NCI-H2029 (cell line): Measurements from ENCODE around the gene BANP.

Experiments used
- DNase-seq: peaks from one replicate; lab custom pipeline; 2025; lab: John Stamatoyannopoulos, UW

The BANP gene

DNA sequence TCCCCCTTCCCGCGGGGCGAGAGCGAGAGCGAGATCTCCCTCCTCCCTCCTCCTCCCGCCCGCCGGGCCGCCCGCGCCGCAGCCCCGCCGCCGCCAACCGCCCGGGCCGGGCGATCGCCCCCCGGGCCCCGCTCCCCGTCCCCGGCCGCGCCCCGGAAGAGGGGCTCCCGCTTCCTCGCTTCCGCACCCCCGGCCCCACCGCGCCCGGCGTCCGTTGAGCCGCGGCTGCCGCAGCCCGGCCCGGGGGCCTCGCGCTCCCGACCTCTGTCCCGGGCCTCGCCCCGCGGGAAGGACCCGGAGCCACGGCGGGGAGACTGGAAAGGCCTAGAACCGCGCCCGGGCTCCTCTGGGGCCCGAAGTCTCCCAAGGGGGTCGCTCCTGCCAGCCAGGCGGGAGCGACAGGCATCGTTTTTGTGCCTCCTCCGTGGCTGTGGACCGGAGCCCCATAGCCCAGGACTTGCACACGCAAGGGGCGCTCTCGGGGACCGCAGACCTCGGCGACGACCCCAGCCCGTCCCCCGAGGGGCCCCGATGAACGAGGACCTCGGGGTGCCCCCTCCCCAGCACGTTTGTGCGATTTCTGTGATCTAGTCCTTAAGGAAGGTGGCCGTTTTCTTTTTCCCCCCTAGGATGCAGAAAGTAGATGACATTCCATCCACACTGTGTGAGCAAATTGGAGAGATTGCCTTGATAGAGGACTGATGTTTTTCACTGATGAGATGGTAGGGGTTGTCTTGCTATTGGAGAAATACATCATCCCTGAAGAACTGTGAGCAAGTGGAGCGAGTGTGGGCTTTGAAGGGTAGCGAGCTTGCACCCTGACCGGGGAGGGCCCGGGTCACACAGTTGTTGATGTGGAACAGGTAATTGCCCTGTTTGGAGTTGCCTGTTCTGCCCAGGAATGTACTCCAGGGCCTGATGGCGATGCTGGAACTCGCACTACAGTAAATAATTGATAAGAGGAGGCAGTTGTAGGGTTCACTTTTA, 611 bp downstream of the BANP start:
- no peak for DNase-seq

GRCh38 chr16:87952751-87953150, 1.5 kb downstream of the BANP start:
- DNase-seq: no peak

GRCh38 chr16:87953308-87954215, 2.3 kb downstream of the BANP start:
- no peak for DNase-seq

GRCh38 chr16:87954361-87954760, 3.1 kb downstream of the BANP start:
- no peak for DNase-seq

DNA sequence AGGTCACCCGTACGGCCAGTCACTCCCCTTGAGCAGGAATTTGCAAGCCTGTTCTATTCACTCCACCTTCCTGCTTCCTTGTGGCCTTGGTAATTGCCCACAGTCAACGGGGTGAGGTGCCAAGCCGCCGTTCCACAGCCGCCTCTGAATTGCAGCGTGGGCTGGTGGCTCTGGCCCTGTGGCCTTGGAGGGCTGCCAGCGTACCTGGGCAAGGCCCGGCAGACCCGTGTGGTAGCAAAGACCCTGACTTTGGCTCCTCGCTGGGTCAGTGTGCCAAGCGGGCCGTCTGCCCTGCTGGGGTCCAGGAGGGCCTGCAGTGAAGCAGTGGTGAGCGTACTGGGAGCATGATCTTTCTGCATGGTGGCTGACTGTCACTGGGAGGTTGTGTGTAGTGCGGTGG, 3.6 kb downstream of the BANP start:
- DNase-seq: no peak

GRCh38 chr16:87955302-87956097, 4.3 kb downstream of the BANP start:
- no peak for DNase-seq

- DNase-seq: no peak
Measured at GRCh38 chr16:87956098-87956364, 4.8 kb downstream of the BANP start.

GRCh38 chr16:87956365-87957231, 5.4 kb downstream of the BANP start:
- DNase-seq: no peak

DNA sequence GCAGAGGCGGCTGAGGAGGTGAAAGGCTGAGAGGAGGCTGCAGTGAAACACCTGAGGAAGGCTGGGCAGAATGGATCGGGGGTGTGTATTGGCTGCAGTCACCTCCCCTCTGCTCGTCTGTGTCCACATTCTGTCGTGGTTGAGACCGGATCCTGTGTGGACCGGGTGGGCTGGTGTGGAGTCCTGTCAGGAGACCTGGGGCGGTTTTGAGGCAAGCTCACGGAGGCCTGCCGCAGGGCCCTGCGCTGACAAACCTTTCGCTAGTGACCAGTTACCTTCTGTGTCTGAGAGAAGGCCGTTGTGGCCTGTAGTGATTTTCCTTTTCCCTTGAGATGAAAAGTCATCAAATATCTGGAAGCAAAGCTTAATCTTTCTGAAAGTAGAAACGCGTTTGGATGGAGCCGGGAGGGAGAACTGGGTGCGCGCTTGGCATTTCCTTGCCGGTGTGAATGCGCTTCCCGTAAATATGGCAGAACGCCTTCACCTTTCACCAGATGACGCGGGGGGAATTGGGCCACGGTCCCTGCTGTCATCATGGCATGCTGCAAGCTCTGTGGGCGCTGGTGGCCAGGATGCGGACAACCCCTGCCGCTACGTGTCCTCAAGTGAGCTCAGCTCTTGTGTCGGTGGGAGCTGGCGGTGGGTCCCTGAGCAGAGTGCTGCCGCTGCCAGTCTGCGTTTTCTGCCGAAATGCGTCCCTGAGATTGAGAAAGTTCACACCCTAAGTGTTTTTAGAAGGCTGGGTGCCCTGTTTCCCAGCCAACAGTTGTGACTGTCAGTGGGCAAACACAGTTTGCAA, 6.3 kb downstream of the BANP start:
- no peak for DNase-seq

GRCh38 chr16:87958632-87959031, 7.4 kb downstream of the BANP start:
- no peak for DNase-seq

GRCh38 chr16:87959391-87959990, 8.3 kb downstream of the BANP start:
- no peak for DNase-seq

- no peak for DNase-seq
Measured at GRCh38 chr16:87960296-87960695, 9.1 kb downstream of the BANP start.

GRCh38 chr16:87960852-87961251, 9.6 kb downstream of the BANP start:
- no peak for DNase-seq

GRCh38 chr16:87961623-87962022, 10.4 kb downstream of the BANP start:
- DNase-seq: no peak

GRCh38 chr16:87963400-87963799, 12.2 kb downstream of the BANP start:
- DNase-seq: no peak

DNA sequence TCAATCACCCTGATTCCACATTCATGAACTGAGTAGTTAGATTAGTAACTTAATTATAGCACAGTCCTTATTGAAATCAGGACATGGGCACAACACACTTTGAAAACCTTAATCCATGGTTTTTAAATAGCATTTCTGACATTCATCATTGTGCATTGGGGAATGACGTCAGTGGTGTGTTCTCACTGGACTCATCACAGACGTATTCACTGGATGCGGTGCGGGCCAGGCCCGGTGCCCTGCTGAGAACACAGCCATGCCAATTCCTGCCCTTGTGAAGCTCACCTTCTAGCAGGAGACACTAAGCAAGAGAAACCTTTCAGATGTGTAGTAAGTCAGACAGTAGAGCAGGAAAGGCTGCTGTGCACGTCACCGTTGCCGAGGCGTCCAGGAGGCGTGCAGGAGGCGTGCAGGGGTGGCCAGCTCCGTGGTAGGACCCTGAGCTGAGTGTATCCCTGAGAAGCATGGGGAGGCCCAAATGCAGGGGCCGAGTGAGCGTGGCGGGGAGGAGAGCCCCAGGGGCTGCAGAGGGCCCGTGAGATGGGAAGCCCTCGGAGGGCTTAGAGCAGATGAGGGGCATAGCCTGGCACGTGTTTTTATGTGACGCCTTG, 12.9 kb downstream of the BANP start:
- no peak for DNase-seq

GRCh38 chr16:87965417-87965816, 14.2 kb downstream of the BANP start:
- DNase-seq: no peak

- DNase-seq: no peak
Measured at GRCh38 chr16:87966064-87966645, 14.9 kb downstream of the BANP start.

- no peak for DNase-seq
Measured at GRCh38 chr16:87966685-87967185, 15.5 kb downstream of the BANP start.
